ENCODE data around the gene IL12RB1. TPM values are rescaled to one million over a fixed set of nuclear protein-coding genes. Genes with fewer than 3 reads are reported as not detected.

The IL12RB1 gene
- total RNA-seq, 4 donors from 2014 or later, result 0.93 to 1.1 TPM; not detected in 2

DNA sequence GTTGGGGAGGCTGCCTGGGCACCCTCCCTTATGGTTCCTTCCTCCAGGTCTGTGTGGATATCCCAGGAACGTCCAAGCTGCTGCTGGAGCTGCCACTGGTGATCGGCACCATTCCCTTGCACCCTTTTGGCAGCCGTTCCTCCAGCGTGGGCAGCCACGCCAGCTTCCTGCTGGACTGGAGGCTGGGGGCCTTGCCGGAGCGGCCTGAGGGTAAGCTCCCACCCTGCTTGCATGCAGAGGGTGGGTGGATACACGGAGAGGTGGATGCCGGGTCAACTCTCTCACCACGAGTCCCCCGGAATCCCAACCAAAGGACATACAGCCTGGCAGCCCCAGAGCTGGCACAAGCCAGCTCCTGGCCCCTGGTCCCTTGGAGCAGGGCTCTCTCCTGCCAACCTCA, 76.6 kb downstream of the IL12RB1 start:
- TF ChIP-seq, protein P1, sequence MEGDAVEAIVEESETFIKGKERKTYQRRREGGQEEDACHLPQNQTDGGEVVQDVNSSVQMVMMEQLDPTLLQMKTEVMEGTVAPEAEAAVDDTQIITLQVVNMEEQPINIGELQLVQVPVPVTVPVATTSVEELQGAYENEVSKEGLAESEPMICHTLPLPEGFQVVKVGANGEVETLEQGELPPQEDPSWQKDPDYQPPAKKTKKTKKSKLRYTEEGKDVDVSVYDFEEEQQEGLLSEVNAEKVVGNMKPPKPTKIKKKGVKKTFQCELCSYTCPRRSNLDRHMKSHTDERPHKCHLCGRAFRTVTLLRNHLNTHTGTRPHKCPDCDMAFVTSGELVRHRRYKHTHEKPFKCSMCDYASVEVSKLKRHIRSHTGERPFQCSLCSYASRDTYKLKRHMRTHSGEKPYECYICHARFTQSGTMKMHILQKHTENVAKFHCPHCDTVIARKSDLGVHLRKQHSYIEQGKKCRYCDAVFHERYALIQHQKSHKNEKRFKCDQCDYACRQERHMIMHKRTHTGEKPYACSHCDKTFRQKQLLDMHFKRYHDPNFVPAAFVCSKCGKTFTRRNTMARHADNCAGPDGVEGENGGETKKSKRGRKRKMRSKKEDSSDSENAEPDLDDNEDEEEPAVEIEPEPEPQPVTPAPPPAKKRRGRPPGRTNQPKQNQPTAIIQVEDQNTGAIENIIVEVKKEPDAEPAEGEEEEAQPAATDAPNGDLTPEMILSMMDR (IDR thresholded peaks at IDR 0.05), result no peak
- TF ChIP-seq POLR2A (IDR thresholded peaks at IDR 0.05), result no peak
- intact Hi-C loops (cut with DNase I), result no loop called here
- Histone ChIP-seq H3K27me3 (no peaks in the 10 kb centered on the region), H3K36me3 (peaks cover 47 to 57% of the 10 kb centered on the region in 2 donors), H3K4me1 (peaks cover 0 to 25% of the 10 kb centered on the region in 2 donors), H3K4me3 (replicated peaks in 1 of 3) (peak overlapping the region in 1 of 3 donors; percentile 58), H3K27ac (peak overlapping the region in 2 of 3 donors; percentile 9 to 91), H3K9me3 (no peaks in the 10 kb centered on the region)
- 94 to 95% methylated on average over 3 to 9 of the region's 11 CpGs for WGBS, 2 donors
- DNase-seq, result no peak

DNA sequence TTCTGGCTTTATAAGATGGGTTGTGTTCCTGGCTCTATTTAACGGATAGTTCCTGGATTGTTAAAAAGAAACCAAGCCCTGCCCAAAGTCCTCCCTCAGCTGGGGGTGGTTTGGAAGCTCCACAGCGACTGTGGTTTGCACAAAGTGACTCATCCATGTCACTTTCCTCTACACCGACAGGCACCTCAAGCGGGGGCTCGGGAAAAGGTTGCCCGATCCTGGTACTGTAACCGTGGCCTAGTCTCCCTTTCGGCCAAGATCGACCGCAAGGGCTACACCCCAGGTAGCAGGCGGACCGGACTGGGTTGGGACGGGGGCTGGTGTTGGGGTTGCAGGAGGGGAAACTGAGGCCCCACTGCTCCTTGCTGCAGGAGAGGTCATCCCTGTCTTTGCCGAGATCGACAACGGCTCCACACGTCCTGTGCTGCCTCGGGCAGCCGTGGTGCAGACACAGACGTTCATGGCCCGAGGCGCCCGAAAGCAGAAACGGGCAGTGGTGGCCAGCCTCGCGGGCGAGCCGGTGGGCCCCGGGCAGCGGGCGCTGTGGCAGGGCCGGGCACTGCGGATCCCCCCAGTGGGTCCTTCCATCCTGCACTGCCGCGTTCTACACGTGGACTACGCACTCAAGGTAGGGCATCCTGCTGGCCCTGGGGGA, 77.2 kb downstream of the IL12RB1 start:
- Histone ChIP-seq H3K4me3 (replicated peaks in 1 of 3) (peak overlapping the region in 2 of 3 donors; percentile 24 to 58), H3K27ac (peak overlapping the region in 2 of 3 donors; percentile 91 to 92), H3K4me1 (peaks cover 0 to 20% of the 10 kb centered on the region in 2 donors), H3K9me3 (no peaks in the 10 kb centered on the region), H3K36me3 (peaks cover 44 to 51% of the 10 kb centered on the region in 2 donors), H3K27me3 (no peaks in the 10 kb centered on the region)
- WGBS, 2 donors, result 92 to 95% methylated on average over 14 of the region's 37 CpGs
- TF ChIP-seq, protein P1 (IDR thresholded peaks at IDR 0.05), result no peak
- no peak for TF ChIP-seq POLR2A (IDR thresholded peaks at IDR 0.05)
- intact Hi-C loops (cut with DNase I), result loop anchor here (10.0 kb wide), 1 partner anchor 145 kb away; the partner anchor contains the start of gene PIK3R2
- no peak for DNase-seq

Other genes starting within 250 kb of the IL12RB1 start
- gene JAK3, start 239.0 kb downstream of the IL12RB1 start, total RNA-seq, result 10 to 100 TPM in 1 of 4 donors, 1 to 10 TPM in 3; 1.8 to 12.3 (median 5.2) TPM
- gene RPL18A, start 227.0 kb downstream of the IL12RB1 start, total RNA-seq, result 1,000 to 10,000 TPM in 2 of 4 donors, 100 to 1,000 TPM in 2; 718 to 1,678 (median 1,197) TPM
- 1 to 10 TPM in 3 of 4 donors, under 1 TPM in 1; 0.34 to 4.3 (median 2.6) TPM for gene SLC5A5, start 215.0 kb downstream of the IL12RB1 start, total RNA-seq
- 10 to 100 TPM; 35.7 to 65.6 (median 51.9) TPM for gene CCDC124, start 153.9 kb downstream of the IL12RB1 start, total RNA-seq
- gene KCNN1, start 119.8 kb downstream of the IL12RB1 start, total RNA-seq, result under 1 TPM in 1 of 4 donors, not detected in 3; 0.22 TPM
- gene ARRDC2, start 78.8 kb downstream of the IL12RB1 start, total RNA-seq, result 100 to 1,000 TPM in 2 of 4 donors, 10 to 100 TPM in 2; 51.1 to 120 (median 82.8) TPM
- 1 to 10 TPM; 4.8 to 5.6 (median 5.0) TPM for gene MAST3, start 10.8 kb upstream of the IL12RB1 start, total RNA-seq
- gene PIK3R2, start 66.2 kb upstream of the IL12RB1 start, total RNA-seq, result 10 to 100 TPM; 14.4 to 33.0 (median 19.8) TPM
- gene IFI30, start 86.9 kb upstream of the IL12RB1 start, total RNA-seq, result 10 to 100 TPM; 36.3 to 58.4 (median 40.1) TPM
- 10 to 100 TPM in 3 of 4 donors, 1 to 10 TPM in 1; 4.7 to 57.7 (median 29.3) TPM for gene MPV17L2, start 106.3 kb upstream of the IL12RB1 start, total RNA-seq
- 1 to 10 TPM in 2 of 4 donors, under 1 TPM in 1, not detected in 1; 0.40 to 2.5 (median 2.0) TPM for gene RAB3A, start 117.1 kb upstream of the IL12RB1 start, total RNA-seq
- gene PDE4C, start 139.5 kb upstream of the IL12RB1 start, total RNA-seq, result 1 to 10 TPM in 1 of 4 donors, under 1 TPM in 2, not detected in 1; 0.27 to 1.4 (median 0.92) TPM
- gene IQCN, start 187.5 kb upstream of the IL12RB1 start, total RNA-seq, result 10 to 100 TPM in 1 of 4 donors, 1 to 10 TPM in 3; 5.7 to 17.0 (median 8.9) TPM
- gene JUND, start 194.7 kb upstream of the IL12RB1 start, total RNA-seq, result 100 to 1,000 TPM; 193 to 394 (median 316) TPM
- gene LSM4, start 236.1 kb upstream of the IL12RB1 start, total RNA-seq, result 100 to 1,000 TPM in 2 of 4 donors, 10 to 100 TPM in 2; 55.2 to 203 (median 140) TPM

Data from thyroid gland (tissue), 4 donors.